ENCODE measurements around the gene SMKR1. TPM values are rescaled to one million over a fixed set of nuclear protein-coding genes. Genes with fewer than 3 reads are reported as not detected.

Gene SMKR1
- total and polyA plus RNA-seq, 2 experiments from 2014 or later, result 2.1 TPM; not detected in 1

DNA sequence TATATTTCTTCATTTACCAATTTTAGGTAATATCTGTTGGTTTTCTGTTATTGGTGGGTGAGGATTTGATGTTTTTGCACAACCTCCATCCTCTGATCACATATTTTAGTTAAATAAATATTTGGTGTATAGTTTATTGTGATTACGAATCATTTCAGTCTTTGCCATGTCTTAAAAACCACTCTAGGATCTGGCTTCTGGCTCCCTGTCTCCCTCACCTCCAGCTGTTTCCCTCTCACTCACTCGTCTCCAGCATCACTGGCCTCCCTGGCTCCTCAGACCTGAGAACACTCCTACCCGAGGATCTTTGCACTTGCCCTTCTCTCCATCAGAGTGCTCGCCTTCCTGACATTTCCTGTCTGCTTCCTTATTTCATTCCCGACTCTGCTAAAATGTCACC lies 58.5 kb downstream of the SMKR1 start:
- H3K4me1 Mint-ChIP-seq, result peaks cover 34% of the 10 kb centered on the region
- H2AFZ ChIP-seq, result no peak overlapping the region
- no peak for TF ChIP-seq STAT1 (IDR thresholded peaks at IDR 0.05; ENCODE audit: unreplicated experiment)
- no peak for TF ChIP-seq EZH2 (IDR thresholded peaks at IDR 0.05; ENCODE audit: low read depth, unreplicated experiment)
- TF ChIP-seq EZH2phosphoT487 (IDR thresholded peaks at IDR 0.05; ENCODE audit: unreplicated experiment), result no peak
- TF ChIP-seq JUNB (IDR thresholded peaks at IDR 0.05; ENCODE audit: unreplicated experiment), result no peak
- TF ChIP-seq ZNF331 (CRISPR knock-in tag; IDR thresholded peaks at IDR 0.05; ENCODE audit: low read depth), result no peak
- TF ChIP-seq, protein P1, sequence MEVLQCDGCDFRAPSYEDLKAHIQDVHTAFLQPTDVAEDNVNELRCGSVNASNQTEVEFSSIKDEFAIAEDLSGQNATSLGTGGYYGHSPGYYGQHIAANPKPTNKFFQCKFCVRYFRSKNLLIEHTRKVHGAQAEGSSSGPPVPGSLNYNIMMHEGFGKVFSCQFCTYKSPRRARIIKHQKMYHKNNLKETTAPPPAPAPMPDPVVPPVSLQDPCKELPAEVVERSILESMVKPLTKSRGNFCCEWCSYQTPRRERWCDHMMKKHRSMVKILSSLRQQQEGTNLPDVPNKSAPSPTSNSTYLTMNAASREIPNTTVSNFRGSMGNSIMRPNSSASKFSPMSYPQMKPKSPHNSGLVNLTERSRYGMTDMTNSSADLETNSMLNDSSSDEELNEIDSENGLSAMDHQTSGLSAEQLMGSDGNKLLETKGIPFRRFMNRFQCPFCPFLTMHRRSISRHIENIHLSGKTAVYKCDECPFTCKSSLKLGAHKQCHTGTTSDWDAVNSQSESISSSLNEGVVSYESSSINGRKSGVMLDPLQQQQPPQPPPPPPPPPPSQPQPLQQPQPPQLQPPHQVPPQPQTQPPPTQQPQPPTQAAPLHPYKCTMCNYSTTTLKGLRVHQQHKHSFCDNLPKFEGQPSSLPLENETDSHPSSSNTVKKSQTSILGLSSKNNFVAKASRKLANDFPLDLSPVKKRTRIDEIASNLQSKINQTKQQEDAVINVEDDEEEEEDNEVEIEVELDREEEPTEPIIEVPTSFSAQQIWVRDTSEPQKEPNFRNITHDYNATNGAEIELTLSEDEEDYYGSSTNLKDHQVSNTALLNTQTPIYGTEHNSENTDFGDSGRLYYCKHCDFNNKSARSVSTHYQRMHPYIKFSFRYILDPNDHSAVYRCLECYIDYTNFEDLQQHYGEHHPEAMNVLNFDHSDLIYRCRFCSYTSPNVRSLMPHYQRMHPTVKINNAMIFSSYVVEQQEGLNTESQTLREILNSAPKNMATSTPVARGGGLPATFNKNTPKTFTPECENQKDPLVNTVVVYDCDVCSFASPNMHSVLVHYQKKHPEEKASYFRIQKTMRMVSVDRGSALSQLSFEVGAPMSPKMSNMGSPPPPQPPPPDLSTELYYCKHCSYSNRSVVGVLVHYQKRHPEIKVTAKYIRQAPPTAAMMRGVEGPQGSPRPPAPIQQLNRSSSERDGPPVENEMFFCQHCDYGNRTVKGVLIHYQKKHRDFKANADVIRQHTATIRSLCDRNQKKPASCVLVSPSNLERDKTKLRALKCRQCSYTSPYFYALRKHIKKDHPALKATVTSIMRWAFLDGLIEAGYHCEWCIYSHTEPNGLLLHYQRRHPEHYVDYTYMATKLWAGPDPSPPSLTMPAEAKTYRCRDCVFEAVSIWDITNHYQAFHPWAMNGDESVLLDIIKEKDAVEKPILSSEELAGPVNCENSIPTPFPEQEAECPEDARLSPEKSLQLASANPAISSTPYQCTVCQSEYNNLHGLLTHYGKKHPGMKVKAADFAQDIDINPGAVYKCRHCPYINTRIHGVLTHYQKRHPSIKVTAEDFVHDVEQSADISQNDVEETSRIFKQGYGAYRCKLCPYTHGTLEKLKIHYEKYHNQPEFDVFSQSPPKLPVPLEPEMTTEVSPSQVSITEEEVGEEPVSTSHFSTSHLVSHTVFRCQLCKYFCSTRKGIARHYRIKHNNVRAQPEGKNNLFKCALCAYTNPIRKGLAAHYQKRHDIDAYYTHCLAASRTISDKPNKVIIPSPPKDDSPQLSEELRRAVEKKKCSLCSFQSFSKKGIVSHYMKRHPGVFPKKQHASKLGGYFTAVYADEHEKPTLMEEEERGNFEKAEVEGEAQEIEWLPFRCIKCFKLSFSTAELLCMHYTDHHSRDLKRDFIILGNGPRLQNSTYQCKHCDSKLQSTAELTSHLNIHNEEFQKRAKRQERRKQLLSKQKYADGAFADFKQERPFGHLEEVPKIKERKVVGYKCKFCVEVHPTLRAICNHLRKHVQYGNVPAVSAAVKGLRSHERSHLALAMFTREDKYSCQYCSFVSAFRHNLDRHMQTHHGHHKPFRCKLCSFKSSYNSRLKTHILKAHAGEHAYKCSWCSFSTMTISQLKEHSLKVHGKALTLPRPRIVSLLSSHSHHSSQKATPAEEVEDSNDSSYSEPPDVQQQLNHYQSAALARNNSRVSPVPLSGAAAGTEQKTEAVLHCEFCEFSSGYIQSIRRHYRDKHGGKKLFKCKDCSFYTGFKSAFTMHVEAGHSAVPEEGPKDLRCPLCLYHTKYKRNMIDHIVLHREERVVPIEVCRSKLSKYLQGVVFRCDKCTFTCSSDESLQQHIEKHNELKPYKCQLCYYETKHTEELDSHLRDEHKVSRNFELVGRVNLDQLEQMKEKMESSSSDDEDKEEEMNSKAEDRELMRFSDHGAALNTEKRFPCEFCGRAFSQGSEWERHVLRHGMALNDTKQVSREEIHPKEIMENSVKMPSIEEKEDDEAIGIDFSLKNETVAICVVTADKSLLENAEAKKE (CRISPR knock-in tag; IDR thresholded peaks at IDR 0.05), result no peak
- TF ChIP-seq, protein P2, sequence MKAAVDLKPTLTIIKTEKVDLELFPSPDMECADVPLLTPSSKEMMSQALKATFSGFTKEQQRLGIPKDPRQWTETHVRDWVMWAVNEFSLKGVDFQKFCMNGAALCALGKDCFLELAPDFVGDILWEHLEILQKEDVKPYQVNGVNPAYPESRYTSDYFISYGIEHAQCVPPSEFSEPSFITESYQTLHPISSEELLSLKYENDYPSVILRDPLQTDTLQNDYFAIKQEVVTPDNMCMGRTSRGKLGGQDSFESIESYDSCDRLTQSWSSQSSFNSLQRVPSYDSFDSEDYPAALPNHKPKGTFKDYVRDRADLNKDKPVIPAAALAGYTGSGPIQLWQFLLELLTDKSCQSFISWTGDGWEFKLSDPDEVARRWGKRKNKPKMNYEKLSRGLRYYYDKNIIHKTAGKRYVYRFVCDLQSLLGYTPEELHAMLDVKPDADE (IDR thresholded peaks at IDR 0.05), result no peak
- no peak for TF ChIP-seq CREB1 (CRISPR knock-in tag; IDR thresholded peaks at IDR 0.05; ENCODE audit: low read depth)
- TF ChIP-seq POLR2AphosphoS5 (IDR thresholded peaks at IDR 0.05; ENCODE audit: low read depth), result no peak
- TF ChIP-seq, protein P3, sequence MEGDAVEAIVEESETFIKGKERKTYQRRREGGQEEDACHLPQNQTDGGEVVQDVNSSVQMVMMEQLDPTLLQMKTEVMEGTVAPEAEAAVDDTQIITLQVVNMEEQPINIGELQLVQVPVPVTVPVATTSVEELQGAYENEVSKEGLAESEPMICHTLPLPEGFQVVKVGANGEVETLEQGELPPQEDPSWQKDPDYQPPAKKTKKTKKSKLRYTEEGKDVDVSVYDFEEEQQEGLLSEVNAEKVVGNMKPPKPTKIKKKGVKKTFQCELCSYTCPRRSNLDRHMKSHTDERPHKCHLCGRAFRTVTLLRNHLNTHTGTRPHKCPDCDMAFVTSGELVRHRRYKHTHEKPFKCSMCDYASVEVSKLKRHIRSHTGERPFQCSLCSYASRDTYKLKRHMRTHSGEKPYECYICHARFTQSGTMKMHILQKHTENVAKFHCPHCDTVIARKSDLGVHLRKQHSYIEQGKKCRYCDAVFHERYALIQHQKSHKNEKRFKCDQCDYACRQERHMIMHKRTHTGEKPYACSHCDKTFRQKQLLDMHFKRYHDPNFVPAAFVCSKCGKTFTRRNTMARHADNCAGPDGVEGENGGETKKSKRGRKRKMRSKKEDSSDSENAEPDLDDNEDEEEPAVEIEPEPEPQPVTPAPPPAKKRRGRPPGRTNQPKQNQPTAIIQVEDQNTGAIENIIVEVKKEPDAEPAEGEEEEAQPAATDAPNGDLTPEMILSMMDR (conservative IDR thresholded peaks at IDR 0.05; ENCODE audit: low read depth in 2 of 2), result no peak
- ATAC-seq (no peak; the same call in 2 of the 3 replicates), DNase-seq (ENCODE audit: low spot score) (no peak)
- H4K20me1 ChIP-seq (replicated peaks; ENCODE audit: insufficient read depth), result no peaks in the 10 kb centered on the region
- H3K9me3 Mint-ChIP-seq, result no peaks in the 10 kb centered on the region
- H3K36me3 ChIP-seq (ENCODE audit: insufficient read depth), result no peaks in the 10 kb centered on the region
- H3K27me3 Mint-ChIP-seq (ENCODE audit: insufficient read depth, low read depth, poor library complexity), result peaks cover 9% of the 10 kb centered on the region
- H3F3A ChIP-seq (replicated peaks; ENCODE audit: low read depth), result 0 out of 2 replicates have a peak, but pooled peaks cover 3% of the 10 kb centered on the region
- H3K9me2 ChIP-seq (ENCODE audit: insufficient read depth), result no peaks in the 10 kb centered on the region
- no peaks in the 10 kb centered on the region; the same call in 2 of the 3 replicates for H3K36me3 Mint-ChIP-seq (ENCODE audit: low read depth)
- H3K27ac Mint-ChIP-seq, result no peak overlapping the region
- peaks cover 23% of the 10 kb centered on the region for H3K4me1 ChIP-seq (ENCODE audit: insufficient read depth)
- no peak overlapping the region for H3K4me2 ChIP-seq
- no peaks in the 10 kb centered on the region for H3K27me3 ChIP-seq (ENCODE audit: insufficient read depth)
- H3K79me2 ChIP-seq (replicated peaks; ENCODE audit: insufficient read depth), result no peaks in the 10 kb centered on the region
- H3K4me3 Mint-ChIP-seq, result no peak overlapping the region
- no peak overlapping the region for H3K4me3 ChIP-seq
- no peak overlapping the region for H3K27ac ChIP-seq (ENCODE audit: low read depth)
